ENCODE data around the gene HIPK1. TPM values are rescaled to one million over a fixed set of nuclear protein-coding genes. Genes with fewer than 3 reads are reported as not detected.

HIPK1 gene
- total and polyA plus RNA-seq, 10 of the 15 experiments (the other 5 are each of a cell fraction or from before 2014, with no cell fraction given), result 4.2 to 33.9 (median 11.4) TPM

DNA sequence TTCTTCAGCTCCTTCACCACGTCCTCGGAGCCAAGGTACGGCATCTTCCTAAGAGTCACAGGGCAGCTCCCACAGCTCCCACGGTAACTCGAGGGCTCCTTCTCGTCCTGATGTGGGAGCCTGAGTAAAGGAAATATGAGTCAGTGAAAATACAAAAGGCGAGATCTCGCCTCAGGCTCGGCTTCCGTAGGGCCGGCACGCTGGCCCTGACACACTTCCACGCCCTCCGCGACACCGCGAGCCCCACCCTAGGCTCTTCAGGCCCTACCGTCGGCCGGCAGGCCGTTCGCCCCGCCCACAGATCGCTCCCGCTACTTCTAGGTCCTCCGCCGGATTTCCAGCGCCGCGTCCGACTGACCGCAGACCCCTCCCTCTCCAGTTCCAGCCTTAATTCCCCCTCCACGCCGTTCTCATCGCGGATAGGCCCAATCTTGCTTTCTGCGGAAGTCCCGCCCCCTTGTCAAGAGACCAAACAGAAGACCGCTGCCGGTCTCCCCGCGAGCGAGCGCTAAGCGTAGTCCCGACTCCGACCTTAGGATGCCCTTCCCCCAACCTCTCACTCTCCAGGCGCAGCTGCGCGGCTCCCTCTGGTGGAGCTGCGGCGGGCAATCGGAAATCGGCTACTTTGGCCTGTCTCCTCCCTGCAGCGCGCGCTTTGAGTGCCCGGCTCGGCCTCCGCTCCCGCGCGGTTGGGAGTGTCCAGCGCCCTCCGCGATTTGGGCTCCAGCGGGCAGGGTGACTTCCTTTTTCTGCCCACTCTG lies 24.3 kb upstream of the HIPK1 start, which contains the start of the genes AP4B1 and DCLRE1B:
AP4B1 (minus strand) TSS at position 126 of the 761 bp plus-strand sequence; CDS start at position 44, 82 bp downstream.
DCLRE1B (plus strand) TSS at position 653 of the 761 bp plus-strand sequence. CDS start 261 bp downstream, outside the sequence.
- Histone ChIP-seq H3K27ac (ENCODE audit: control insufficient read depth, insufficient read depth) (peak within 1 kb of the TSS; percentile 88), H3K36me3 (ENCODE audit: control insufficient read depth in 2 of 2, insufficient read depth in 2 of 2, low read length in 1 of 2) (peaks cover 0 to 9% of the 10 kb centered on the region in 2 experiments; a peak in 1 of 4 replicates), H3K9me3 (replicated peaks; ENCODE audit: control insufficient read depth, insufficient read depth, low read length) (no peaks in the 10 kb centered on the region), H3K4me1 (ENCODE audit: control insufficient read depth, insufficient read depth, low read length) (peaks cover 3% of the 10 kb centered on the region), H3K27me3 (replicated peaks in 1 of 2; ENCODE audit: control insufficient read depth in 2 of 2, insufficient read depth in 2 of 2, low read length in 1 of 2) (no peaks in the 10 kb centered on the region), H2AFZ (ENCODE audit: control insufficient read depth, low read depth, low read length) (peak within 1 kb of the TSS; percentile 95), H4K20me1 (ENCODE audit: control insufficient read depth, insufficient read depth) (no peaks in the 10 kb centered on the region), H3K4me3 (peak within 1 kb of the TSS; percentile 91), H3K9ac (ENCODE audit: control insufficient read depth, insufficient read depth, low read length) (peak within 1 kb of the TSS; percentile 93), H3K4me2 (ENCODE audit: control insufficient read depth, insufficient read depth) (peak within 1 kb of the TSS; percentile 96), H3K79me2 (ENCODE audit: control insufficient read depth, insufficient read depth, low read length) (peaks cover 38% of the 10 kb centered on the region)
- BruUV-seq (replicated peaks), result no TSS peak
- RAD21 ChIA-PET (ENCODE audit: unreplicated experiment), result interaction anchor here (0.8 to 4.0 kb wide), 15 partner anchors 18 to 1189 kb away, joined by 3 to 110 read pairs (median 9); partner anchors contain the start of genes BCL2L15, HIPK1, PHTF1 and RSBN1
- POLR2A ChIA-PET, result interaction anchor here (1.0 to 5.8 kb wide), 15 partner anchors 9 to 146 kb away, joined by 3 to 68 read pairs (median 4); partner anchors contain the start of genes HIPK1 and PHTF1
- ATAC-seq, result peak; percentile 94
- 1% methylated on average over 62 of the region's 67 CpGs for WGBS (ENCODE audit: insufficient coverage, insufficient replicate concordance, low lambda C conversion rate, missing lambda C conversion rate)
- FAIRE-seq, result peak; percentile 96
- in situ Hi-C loops (cut with MboI) (loop anchor here (5.0 kb wide), 1 partner anchor 68 kb away; no protein-coding TSS in a partner anchor), intact Hi-C loops (cut with micrococcal nuclease; ENCODE audit: unreplicated experiment) (loop anchor here (1.0 to 10.0 kb wide), 6 partner anchors 24 to 150 kb away; partner anchors contain the start of genes HIPK1, PHTF1 and RSBN1)
- DNase-seq (ENCODE audit: low read depth, low spot score), result peak; percentile 99
- CTCF ChIA-PET, result interaction anchor here (0.7 to 7.7 kb wide), 15 partner anchors 11 to 93 kb away, joined by 3 to 79 read pairs (median 7); partner anchors contain the start of genes HIPK1 and RSBN1
- SMC1A ChIA-PET (ENCODE audit: uncharacterized antibody, unreplicated experiment), result interaction anchor here (0.7 to 7.9 kb wide), 35 partner anchors 9 to 764 kb away, joined by 3 to 205 read pairs (median 5); partner anchors contain the start of genes BCL2L15, HIPK1 and PHTF1
- TF ChIP-seq, protein P1, sequence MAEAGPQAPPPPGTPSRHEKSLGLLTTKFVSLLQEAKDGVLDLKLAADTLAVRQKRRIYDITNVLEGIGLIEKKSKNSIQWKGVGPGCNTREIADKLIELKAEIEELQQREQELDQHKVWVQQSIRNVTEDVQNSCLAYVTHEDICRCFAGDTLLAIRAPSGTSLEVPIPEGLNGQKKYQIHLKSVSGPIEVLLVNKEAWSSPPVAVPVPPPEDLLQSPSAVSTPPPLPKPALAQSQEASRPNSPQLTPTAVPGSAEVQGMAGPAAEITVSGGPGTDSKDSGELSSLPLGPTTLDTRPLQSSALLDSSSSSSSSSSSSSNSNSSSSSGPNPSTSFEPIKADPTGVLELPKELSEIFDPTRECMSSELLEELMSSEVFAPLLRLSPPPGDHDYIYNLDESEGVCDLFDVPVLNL (IDR thresholded peaks at IDR 0.05; ENCODE audit: low read depth, low read length), result peak; percentile 91
- TF ChIP-seq STAT1 (conservative IDR thresholded peaks at IDR 0.05), result peak; percentile 64; the same call in 1 of the 2 replicates
- TF ChIP-seq ATF7 (IDR thresholded peaks at IDR 0.05; ENCODE audit: low read depth), result no peak; the same call in 1 of the 2 replicates
- TF ChIP-seq FOXK2 (IDR thresholded peaks at IDR 0.05), result peak; percentile 49; the same call in 1 of the 2 replicates
- no peak for TF ChIP-seq ZNF274 (IDR thresholded peaks at IDR 0.05; ENCODE audit: insufficient read depth, insufficient read length)
- peak; percentile 47; the same call in 1 of the 2 replicates for TF ChIP-seq SREBF1 (IDR thresholded peaks at IDR 0.05; ENCODE audit: low read length)
- peak; percentile 93 for TF ChIP-seq CBFB (IDR thresholded peaks at IDR 0.05; ENCODE audit: low read depth)
- TF ChIP-seq CREM (IDR thresholded peaks at IDR 0.05; ENCODE audit: low read depth), result no peak; the same call in 1 of the 2 replicates
- TF ChIP-seq ESRRA (IDR thresholded peaks at IDR 0.05; ENCODE audit: low read length), result peak; percentile 35; the same call in 1 of the 2 replicates
- TF ChIP-seq, protein P2, sequence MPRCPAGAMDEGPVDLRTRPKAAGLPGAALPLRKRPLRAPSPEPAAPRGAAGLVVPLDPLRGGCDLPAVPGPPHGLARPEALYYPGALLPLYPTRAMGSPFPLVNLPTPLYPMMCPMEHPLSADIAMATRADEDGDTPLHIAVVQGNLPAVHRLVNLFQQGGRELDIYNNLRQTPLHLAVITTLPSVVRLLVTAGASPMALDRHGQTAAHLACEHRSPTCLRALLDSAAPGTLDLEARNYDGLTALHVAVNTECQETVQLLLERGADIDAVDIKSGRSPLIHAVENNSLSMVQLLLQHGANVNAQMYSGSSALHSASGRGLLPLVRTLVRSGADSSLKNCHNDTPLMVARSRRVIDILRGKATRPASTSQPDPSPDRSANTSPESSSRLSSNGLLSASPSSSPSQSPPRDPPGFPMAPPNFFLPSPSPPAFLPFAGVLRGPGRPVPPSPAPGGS (IDR thresholded peaks at IDR 0.05; ENCODE audit: borderline replicate concordance, insufficient read depth, low read depth, low read length, poor library complexity, severe bottlenecking), result no peak
- TF ChIP-seq, protein P3, sequence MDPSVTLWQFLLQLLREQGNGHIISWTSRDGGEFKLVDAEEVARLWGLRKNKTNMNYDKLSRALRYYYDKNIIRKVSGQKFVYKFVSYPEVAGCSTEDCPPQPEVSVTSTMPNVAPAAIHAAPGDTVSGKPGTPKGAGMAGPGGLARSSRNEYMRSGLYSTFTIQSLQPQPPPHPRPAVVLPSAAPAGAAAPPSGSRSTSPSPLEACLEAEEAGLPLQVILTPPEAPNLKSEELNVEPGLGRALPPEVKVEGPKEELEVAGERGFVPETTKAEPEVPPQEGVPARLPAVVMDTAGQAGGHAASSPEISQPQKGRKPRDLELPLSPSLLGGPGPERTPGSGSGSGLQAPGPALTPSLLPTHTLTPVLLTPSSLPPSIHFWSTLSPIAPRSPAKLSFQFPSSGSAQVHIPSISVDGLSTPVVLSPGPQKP (IDR thresholded peaks at IDR 0.05; ENCODE audit: low read depth, low read length), result peak; percentile 56
- TF ChIP-seq IRF4 (IDR thresholded peaks at IDR 0.05; ENCODE audit: low read depth, low read length), result peak; percentile 66
- TF ChIP-seq, protein P4, sequence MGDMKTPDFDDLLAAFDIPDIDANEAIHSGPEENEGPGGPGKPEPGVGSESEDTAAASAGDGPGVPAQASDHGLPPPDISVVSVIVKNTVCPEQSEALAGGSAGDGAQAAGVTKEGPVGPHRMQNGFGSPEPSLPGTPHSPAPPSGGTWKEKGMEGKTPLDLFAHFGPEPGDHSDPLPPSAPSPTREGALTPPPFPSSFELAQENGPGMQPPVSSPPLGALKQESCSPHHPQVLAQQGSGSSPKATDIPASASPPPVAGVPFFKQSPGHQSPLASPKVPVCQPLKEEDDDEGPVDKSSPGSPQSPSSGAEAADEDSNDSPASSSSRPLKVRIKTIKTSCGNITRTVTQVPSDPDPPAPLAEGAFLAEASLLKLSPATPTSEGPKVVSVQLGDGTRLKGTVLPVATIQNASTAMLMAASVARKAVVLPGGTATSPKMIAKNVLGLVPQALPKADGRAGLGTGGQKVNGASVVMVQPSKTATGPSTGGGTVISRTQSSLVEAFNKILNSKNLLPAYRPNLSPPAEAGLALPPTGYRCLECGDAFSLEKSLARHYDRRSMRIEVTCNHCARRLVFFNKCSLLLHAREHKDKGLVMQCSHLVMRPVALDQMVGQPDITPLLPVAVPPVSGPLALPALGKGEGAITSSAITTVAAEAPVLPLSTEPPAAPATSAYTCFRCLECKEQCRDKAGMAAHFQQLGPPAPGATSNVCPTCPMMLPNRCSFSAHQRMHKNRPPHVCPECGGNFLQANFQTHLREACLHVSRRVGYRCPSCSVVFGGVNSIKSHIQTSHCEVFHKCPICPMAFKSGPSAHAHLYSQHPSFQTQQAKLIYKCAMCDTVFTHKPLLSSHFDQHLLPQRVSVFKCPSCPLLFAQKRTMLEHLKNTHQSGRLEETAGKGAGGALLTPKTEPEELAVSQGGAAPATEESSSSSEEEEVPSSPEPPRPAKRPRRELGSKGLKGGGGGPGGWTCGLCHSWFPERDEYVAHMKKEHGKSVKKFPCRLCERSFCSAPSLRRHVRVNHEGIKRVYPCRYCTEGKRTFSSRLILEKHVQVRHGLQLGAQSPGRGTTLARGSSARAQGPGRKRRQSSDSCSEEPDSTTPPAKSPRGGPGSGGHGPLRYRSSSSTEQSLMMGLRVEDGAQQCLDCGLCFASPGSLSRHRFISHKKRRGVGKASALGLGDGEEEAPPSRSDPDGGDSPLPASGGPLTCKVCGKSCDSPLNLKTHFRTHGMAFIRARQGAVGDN (IDR thresholded peaks at IDR 0.05), result no peak
- TF ChIP-seq SMC3 (IDR thresholded peaks at IDR 0.05; ENCODE audit: borderline replicate concordance, low read length), result peak; percentile 95
- TF ChIP-seq SMARCA5 (IDR thresholded peaks at IDR 0.05), result peak; percentile 88

Measured in GM12878 (cell line).